COLO829 (cell line): Measurements from ENCODE around the gene SLC30A4.
"Not testable (repeated sequence)": the region's sequence is repeated elsewhere in the genome, so short reads cannot be mapped to it uniquely, and the experiment has no call there.

Experiments used
- DNase-seq: peaks from one replicate; pipeline ENCODE4 v3.0.0; 2012; ENCODE audit warnings: low spot score

The SLC30A4 gene

GRCh38 chr15:45510758-45511280 is 11.7 kb downstream of the SLC30A4 start:
- no peak for DNase-seq

GRCh38 chr15:45507143-45507542 is 15.4 kb downstream of the SLC30A4 start:
- DNase-seq, result not testable (repeated sequence)

- DNase-seq, result no peak
Measured at GRCh38 chr15:45499426-45499825, 23.1 kb downstream of the SLC30A4 start.

GRCh38 chr15:45498701-45499100 is 23.9 kb downstream of the SLC30A4 start:
- DNase-seq, result no peak

GRCh38 chr15:45497261-45497660 is 25.3 kb downstream of the SLC30A4 start:
- DNase-seq, result no peak

GRCh38 chr15:45496658-45497057 is 25.9 kb downstream of the SLC30A4 start:
- DNase-seq, result no peak

GRCh38 chr15:45495588-45495987 is 27.0 kb downstream of the SLC30A4 start:
- DNase-seq, result peak; percentile 9

GRCh38 chr15:45489690-45490238 is 32.8 kb downstream of the SLC30A4 start:
- no peak for DNase-seq

GRCh38 chr15:45486317-45486716 is 36.2 kb downstream of the SLC30A4 start:
- DNase-seq, result no peak

- no peak for DNase-seq
Measured at GRCh38 chr15:45481135-45481534, 41.4 kb downstream of the SLC30A4 start.

GRCh38 chr15:45476410-45476809 is 46.1 kb downstream of the SLC30A4 start:
- no peak for DNase-seq

GRCh38 chr15:45474799-45475198 is 47.8 kb downstream of the SLC30A4 start:
- DNase-seq, result no peak

- DNase-seq, result no peak
Measured at GRCh38 chr15:45473068-45473467, 49.5 kb downstream of the SLC30A4 start.

GRCh38 chr15:45471151-45471550 is 51.4 kb downstream of the SLC30A4 start:
- no peak for DNase-seq

- no peak for DNase-seq
Measured at GRCh38 chr15:45469441-45469840, 53.1 kb downstream of the SLC30A4 start.

- DNase-seq, result no peak
Measured at GRCh38 chr15:45469027-45469426, 53.5 kb downstream of the SLC30A4 start.

- no peak for DNase-seq
Measured at GRCh38 chr15:45468294-45468693, 54.3 kb downstream of the SLC30A4 start.

GRCh38 chr15:45458746-45459403 is 63.7 kb downstream of the SLC30A4 start:
- DNase-seq, result peak; percentile 16

- DNase-seq, result peak; percentile 43
Measured at GRCh38 chr15:45457641-45458539, 64.7 kb downstream of the SLC30A4 start.

GRCh38 chr15:45457220-45457619 is 65.3 kb downstream of the SLC30A4 start:
- DNase-seq, result no peak

- peak; percentile 95 for DNase-seq
Measured at GRCh38 chr15:45456212-45457106, 66.1 kb downstream of the SLC30A4 start.

- DNase-seq, result no peak
Measured at GRCh38 chr15:45454814-45455213, 67.7 kb downstream of the SLC30A4 start.
